H1 (cell line): ENCODE results near the gene TCL1A. TPM values are rescaled to one million over a fixed set of nuclear protein-coding genes. Genes with fewer than 3 reads are reported as not detected.

Source experiments
- RAD21 ChIP-seq, 2 experiments: IDR thresholded peaks in 1 of 2; conservative IDR thresholded peaks in 1 of 2; 2 replicates each; pipeline ENCODE4 v1.6.1; 2011; ENCODE audit warnings: low read depth in 2 of 2, low read length in 2 of 2, improper control_type of control experiment in 1 of 2, inconsistent platforms in 1 of 2, mild to moderate bottlenecking in 1 of 2, moderate library complexity in 1 of 2
- RXRA ChIP-seq: IDR thresholded peaks from 2 replicates; pipeline ENCODE4 v1.6.1; 2011; ENCODE audit warnings: low read depth, mild to moderate bottlenecking, low read length, moderate library complexity; ENCODE audit not compliant: insufficient read depth
- YY1 ChIP-seq: IDR thresholded peaks from 2 replicates; pipeline ENCODE4 v1.6.1; 2011; ENCODE audit warnings: low read depth, mild to moderate bottlenecking, low read length
- polyA plus RNA-seq, 7 experiments: library from polyadenylated mRNA; depleted of rRNA in 3 of 7; stranded (reverse) in 5 of 7; unstranded in 2 of 7; fragments of >200 nt in 5 of 7; fragments of 200-250 nt in 2 of 7; gene quantifications; 1 replicate in 5 of 7; 2 replicates in 1 of 7; 4 replicates in 1 of 7; pipeline versions ENCODE4 v1.2.1 to v1.2.3, GENCODE V29; 2011 to 2013; ENCODE audit warnings: missing spikeins in 2 of 7, mixed read lengths in 2 of 7
- total RNA-seq: library from RNA; stranded (reverse); fragmentation: NEBNext Ultra II Directional; extraction: Animal tissue kit (Norgen Biotek cat#: 25700); gene quantifications from 2 replicates; pipeline ENCODE4 v1.2.1, GENCODE V29; 2021

Gene TCL1A
- total and polyA plus RNA-seq, 2 of the 8 experiments (the other 6 are each of a cell fraction or from before 2014, with no cell fraction given): 0.35 to 7.6 TPM

- TF ChIP-seq RAD21 (IDR thresholded peaks at IDR 0.05 in 1 of 2, conservative IDR thresholded peaks at IDR 0.05 in 1 of 2; ENCODE audit: low read depth in 2 of 2, low read length in 2 of 2) (no peak), RXRA (no peak), YY1 (no peak)
- TF ChIP-seq, all 59 proteins: peak for 0
These were observed 47.5 kb upstream of the TCL1A start (continued) for GRCh38 chr14:95761436-95761835.
